GM21528 (cell line): ENCODE results near the gene HDAC11.
"Not testable (repeated sequence)": the region's sequence is repeated elsewhere in the genome, so short reads cannot be mapped to it uniquely, and the experiment has no call there.

Source experiments
- ATAC-seq: cut with Tn5 transposase; IDR thresholded peaks from one replicate; pipeline ENCODE4 v1.9.1; 2021; ENCODE audit warnings: mild to moderate bottlenecking, moderate library complexity; ENCODE audit not compliant: unreplicated experiment, low FRiP score

Gene HDAC11

GRCh38 chr3:13465236-13465873 is 14.8 kb upstream of the HDAC11 start:
- ATAC-seq = no peak

DNA sequence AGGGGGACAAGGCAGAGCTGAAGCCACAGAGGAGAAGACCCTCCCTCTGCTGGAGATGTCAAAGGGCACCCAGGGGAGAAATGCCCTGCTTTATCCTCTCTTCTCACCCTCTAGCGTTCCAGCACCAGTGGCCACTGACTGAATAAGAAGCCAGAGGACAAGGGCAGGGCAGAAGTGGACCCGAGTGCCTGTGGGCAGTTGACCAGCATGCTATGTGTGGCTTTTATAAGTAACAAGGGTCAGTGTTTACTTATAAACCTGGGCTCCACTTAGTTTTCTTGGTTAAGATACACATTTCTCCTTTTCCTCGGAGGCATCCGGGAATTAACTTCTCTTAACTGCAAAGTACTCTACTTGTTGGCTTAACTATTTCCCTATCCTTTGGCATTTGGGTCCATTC is 13.3 kb upstream of the HDAC11 start:
- ATAC-seq = no peak

- no peak for ATAC-seq
These were observed 9.1 kb upstream of the HDAC11 start for GRCh38 chr3:13470894-13471574.

DNA sequence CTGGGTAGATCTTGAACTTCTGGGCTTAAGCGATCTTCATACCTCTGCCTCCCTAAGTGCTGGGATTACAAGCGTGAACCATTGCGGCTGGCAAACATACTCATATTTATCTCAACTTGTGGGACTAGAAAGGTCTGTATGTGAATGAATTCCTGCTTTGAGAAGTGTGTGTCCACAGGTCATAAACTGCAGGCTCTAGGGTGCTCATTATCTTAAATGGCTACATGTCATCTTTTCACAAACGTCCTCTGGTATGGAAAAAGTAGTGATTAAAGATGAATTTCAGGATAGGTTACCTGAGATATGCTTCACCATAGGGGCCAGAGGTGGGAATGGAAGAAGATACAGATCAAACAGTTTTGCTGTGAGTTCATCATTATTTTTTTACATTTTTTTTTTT is 7.8 kb upstream of the HDAC11 start:
- ATAC-seq = no peak

DNA sequence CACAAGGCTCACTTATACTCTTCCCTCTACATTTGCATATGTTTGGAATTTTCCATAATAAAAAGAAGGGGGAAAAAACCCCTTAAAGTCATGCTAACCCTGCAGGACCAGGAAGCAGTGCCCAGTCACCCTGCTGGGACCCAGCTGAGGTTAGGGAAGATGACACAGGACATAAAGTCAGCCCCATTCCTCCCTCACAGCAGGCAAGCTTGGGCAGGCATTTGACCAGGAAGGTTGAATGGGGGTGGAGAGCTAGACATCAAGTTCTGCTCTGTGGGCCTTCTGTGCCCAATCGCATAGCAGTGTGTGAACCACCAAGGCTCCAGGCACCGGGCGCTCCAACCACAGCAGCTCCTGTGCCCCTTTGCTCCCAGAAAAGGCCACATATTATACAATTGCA is 7.1 kb upstream of the HDAC11 start:
- no peak for ATAC-seq

DNA sequence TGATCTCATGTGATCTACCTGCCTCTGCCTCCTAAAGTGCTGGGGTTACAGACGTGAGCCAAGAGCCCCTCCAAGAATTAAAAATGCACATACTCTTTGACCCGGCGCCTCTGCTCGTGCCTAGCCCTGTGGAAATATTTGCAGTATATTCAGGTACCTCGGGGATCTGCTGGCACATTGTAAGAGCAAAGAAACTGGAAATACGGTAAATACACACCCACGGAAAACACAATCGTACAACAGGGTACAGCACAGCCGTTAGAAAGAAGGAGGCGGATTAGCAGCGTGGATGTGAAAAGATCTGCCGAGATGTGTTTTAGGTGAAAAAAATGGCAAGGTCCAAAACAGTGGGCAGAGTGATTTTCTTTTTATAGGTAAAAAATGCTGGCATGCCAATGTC is 6.1 kb upstream of the HDAC11 start:
- ATAC-seq = no peak

DNA sequence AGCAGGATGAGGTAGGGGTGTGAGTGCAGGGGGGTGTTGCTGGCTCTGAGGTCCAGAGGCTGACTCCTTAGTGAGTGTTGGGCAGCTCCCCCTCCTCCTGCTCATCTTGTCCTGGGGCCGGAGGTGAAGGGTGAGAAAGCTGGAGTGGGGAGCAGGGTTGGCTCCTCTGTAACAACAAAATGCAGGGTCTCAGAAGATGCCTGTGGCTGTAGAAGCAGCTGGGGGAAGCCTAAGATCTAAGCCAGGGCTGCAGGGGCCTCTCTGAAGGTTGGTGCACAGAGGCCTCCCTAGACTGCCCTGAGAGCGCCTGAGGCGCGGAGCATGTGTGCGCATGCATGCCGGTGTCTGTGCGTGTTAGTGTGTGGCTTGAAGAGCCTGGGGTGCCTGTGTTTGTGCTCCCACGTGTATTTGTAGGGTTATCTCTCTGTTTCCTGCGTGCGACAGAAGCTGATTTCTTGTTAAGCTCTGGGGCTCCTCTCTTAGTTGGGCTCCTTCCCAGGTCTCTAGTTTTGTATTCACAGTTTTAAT is 5.3 kb upstream of the HDAC11 start:
- no peak for ATAC-seq

- ATAC-seq = no peak
These were observed 4.1 kb upstream of the HDAC11 start for GRCh38 chr3:13475871-13476590.

GRCh38 chr3:13477943-13478342 is 2.2 kb upstream of the HDAC11 start:
- no peak for ATAC-seq

- no peak for ATAC-seq
These were observed 849 bp upstream of the HDAC11 start for GRCh38 chr3:13479332-13479581.

DNA sequence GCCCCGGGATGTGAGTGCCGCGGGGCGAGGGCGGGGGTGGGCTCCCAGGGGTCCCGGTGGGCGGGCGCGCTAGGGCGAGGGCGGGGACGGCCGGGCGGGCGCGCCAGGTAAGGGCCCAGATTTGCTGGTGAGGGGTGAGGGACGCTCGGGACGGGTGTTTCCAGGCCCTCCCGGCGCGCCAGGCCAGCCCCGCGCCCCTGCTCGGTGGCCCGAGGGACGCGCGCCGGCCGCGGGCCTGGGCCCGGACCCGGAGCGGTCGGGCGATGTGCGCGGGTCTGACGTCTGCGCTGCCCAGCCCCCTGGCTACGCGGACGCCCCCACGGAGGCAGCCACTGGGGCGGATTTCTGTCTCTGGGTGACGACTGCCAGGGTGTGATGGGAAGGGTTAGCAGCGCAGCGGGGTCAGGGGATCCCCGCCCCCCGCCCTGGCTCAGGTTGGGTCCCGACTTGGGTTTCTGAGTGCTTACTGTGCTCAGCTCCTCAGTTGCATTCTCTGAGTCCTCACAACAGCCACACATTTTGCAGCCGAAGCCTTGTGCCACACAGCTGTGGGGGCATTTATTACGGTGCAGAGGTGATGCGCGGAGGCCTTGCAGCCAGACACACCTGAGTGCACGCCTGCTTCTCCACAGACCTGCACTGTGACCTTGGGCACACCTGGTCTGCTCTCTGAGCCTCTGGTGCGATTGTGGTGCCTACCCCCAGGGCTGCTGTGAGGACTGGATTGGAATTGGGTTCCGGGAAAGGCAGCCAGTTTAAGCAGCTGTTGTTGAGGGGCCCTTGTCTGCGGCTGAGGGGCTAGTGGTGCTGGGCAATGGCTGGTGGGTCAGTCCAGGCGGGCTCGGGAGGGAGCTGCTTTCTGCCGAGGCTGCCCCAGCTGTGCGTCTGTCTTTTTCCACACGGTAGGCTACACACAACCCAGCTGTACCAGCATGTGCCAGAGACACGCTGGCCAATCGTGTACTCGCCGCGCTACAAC is 523 bp downstream of the HDAC11 start:
- ATAC-seq = peak; percentile 29

- no peak for ATAC-seq
These were observed 2.1 kb downstream of the HDAC11 start for GRCh38 chr3:13482106-13482690.

- no peak for ATAC-seq
These were observed 3.2 kb downstream of the HDAC11 start for GRCh38 chr3:13483286-13483685.

GRCh38 chr3:13483988-13484695 is 4.0 kb downstream of the HDAC11 start:
- no peak for ATAC-seq

DNA sequence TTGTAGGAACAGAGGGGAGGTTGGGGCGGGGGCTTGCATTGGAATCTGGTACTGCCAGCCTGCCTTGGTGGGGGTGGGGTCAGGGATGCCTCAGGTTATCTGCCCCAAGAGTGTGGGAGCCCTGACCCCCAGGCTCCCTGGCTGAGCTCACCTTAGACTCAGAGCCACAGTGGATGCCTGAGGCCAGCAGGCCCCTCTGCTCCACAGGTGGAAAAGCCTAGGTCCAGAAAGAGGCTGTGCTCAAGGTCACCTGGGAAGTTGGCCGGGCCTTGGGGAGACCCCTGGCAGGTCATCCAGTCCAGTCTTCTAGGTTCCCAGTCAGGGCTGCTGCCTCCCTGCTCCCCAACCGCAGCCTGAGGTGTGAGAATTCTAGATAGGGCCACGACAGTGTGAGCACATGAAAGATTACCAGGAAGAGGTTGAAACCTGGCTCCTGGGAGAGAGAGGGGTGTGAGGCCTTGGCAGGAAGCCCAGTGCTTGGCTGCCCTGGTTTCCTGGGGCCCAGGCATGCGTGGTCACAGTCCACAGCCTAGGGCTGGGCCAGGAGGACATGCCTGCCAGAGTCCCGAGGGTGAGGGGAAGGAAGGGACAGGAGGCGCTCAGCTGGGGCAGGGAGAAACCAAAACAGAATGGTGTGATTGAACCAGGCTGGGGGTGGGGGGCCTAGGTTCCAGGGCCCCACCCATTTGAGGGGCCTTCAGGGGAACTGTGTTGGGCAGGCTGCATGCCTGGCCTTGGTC is 4.9 kb downstream of the HDAC11 start:
- ATAC-seq = no peak

DNA sequence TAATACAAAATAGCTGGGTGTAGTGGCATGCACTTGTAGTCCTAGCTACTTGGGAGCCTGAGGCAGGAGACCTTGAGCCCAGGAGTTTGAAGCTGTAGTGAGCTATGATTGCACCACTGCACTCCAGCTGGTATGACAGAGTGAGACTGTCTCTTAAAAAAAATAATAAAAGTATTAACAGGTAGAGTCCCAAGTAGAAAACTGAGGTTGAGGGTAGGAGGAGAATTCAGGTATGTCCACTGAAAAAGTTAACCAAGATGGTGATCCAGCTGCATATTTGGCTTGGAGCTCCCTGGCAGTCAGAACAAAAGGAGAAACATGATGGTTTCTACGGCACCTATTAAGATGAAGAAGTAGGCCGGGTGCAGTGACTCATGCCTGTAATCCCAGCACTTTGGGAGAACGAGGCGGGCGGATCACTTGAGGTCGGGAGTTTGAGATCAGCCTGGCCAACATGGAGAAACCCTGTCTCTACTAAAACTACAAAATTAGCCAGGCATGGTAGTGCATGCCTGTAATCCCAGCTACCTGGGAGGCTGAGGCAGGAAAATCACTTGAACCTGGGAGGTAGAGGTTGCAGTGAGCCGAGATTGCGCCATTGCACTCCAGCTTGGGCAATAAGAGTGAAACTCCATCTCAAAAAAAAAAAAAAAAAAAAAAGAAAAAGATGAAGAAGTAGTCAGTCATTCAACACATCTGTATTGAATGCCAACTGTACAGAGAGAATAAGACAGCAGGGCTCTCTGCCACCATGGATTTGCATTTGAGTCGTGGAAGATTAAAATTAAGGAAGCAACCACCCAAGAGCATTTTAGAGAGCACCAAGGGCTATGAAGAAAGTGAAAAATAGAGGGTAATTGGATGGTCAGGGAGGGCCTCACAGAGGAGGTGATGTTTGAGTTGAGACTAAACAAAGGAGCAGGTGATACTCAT is 5.8 kb downstream of the HDAC11 start:
- ATAC-seq = not testable (repeated sequence)

DNA sequence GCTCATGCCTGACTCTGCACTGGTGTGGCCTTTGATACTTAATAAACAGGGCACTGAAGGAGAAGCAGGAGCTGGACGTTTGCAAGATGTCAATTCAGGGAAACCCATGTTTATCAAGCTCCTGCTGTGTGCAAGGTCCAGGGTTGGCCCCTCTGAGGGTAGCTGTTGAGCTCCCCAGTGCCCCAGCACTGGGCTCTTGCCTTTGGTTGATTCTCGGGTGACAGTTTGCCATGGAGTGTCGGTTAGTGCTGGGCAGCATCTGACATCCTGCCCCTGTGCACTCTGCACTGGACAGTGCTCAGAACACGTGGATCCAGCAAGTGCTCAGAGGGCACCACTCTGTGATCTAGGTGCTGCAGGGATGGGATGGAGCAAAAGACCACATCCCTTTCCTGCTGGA is 7.3 kb downstream of the HDAC11 start:
- no peak for ATAC-seq
